ENCODE measurements around the gene AGMAT. TPM values are rescaled to one million over a fixed set of nuclear protein-coding genes. Genes with fewer than 3 reads are reported as not detected.

AGMAT gene
- total and polyA plus RNA-seq, 9 of the 15 experiments (the other 6 are each of a cell fraction or from before 2014, with no cell fraction given) = not detected

DNA sequence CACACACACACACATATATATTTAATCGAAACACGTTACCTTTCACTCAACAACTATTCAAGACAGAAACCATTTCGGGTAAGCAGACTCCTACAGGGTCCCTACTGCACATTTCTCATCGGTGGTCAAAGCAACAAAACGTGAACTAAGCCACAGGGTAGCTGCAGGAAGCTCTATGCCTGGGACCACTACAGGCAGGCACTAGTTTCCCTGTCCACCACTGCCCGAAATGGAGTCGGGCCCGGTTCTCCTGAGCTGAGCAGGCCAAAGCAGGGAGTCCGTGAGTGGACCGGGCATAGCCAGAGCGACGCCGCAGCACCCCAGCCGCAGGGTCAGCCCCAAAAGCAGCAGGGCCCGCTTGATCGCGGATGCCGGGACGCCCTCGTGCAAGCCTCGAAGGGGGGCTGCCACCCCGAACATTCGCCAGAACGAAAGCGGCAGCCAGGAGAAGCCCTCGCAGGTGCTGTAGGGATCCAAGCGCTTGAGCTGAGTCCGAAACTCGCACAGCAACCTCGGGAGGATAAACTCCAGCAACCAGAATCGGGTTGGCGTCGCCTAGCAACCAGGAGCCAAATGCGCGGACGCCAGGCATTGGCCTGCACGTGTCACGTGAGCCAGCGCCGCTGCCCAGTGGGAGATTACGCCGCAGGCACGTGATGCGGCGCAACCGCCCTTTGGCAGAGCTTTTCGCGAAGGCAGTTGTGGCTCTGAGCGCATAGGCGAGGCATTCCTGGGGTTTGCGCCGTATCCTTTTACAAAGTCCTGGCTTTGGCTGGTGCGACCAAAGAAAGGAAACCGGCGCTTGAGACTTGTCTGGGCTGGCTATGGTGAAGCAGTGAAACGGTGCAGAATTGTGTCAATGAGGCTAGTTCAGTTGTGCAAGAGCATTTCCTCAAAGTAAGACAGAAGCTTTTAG is 18.5 kb upstream of the AGMAT start (continued):
- TF ChIP-seq, protein P1, sequence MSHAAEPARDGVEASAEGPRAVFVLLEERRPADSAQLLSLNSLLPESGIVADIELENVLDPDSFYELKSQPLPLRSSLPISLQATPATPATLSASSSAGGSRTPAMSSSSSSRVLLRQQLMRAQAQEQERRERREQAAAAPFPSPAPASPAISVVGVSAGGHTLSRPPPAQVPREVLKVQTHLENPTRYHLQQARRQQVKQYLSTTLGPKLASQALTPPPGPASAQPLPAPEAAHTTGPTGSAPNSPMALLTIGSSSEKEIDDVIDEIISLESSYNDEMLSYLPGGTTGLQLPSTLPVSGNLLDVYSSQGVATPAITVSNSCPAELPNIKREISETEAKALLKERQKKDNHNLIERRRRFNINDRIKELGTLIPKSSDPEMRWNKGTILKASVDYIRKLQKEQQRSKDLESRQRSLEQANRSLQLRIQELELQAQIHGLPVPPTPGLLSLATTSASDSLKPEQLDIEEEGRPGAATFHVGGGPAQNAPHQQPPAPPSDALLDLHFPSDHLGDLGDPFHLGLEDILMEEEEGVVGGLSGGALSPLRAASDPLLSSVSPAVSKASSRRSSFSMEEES (CRISPR knock-in tag; IDR thresholded peaks at IDR 0.05) = peak; percentile 97
- TF ChIP-seq CBX8 (IDR thresholded peaks at IDR 0.05; ENCODE audit: borderline replicate concordance, extremely low read depth, low read depth, low read length, poor library complexity, severe bottlenecking) (no peak), SNIP1 (IDR thresholded peaks at IDR 0.05; ENCODE audit: low read depth) (no peak), BDP1 (IDR thresholded peaks at IDR 0.05; ENCODE audit: insufficient read depth, insufficient read length) (no peak), ZNF77 (CRISPR knock-in tag; IDR thresholded peaks at IDR 0.05) (no peak), SRF (CRISPR knock-in tag; IDR thresholded peaks at IDR 0.05) (no peak), BRCA1 (IDR thresholded peaks at IDR 0.05) (no peak), BRCA1 (CRISPR knock-in tag; IDR thresholded peaks at IDR 0.05) (no peak), FOSL1 (tag; conservative IDR thresholded peaks at IDR 0.05) (no peak), CAMTA2 (CRISPR knock-in tag; conservative IDR thresholded peaks at IDR 0.05) (no peak), MAFK (IDR thresholded peaks at IDR 0.05; ENCODE audit: low read length) (no peak), TEAD1 (CRISPR knock-in tag; IDR thresholded peaks at IDR 0.05) (peak in 1 of 2 experiments; percentile 75; a peak in 1 of 4 replicates), NFXL1 (CRISPR knock-in tag; IDR thresholded peaks at IDR 0.05) (no peak), RBM17 (IDR thresholded peaks at IDR 0.05; ENCODE audit: borderline replicate concordance, low read depth, low read length) (no peak), JUN (IDR thresholded peaks at IDR 0.05; ENCODE audit: borderline replicate concordance, low read depth, low read length) (peak; percentile 15; the same call in 1 of the 2 replicates), JUN (CRISPR knock-in tag; IDR thresholded peaks at IDR 0.05; ENCODE audit: borderline replicate concordance) (no peak), ZNF431 (CRISPR knock-in tag; IDR thresholded peaks at IDR 0.05) (no peak), ARNT (IDR thresholded peaks at IDR 0.05) (no peak), ZNF316 (IDR thresholded peaks at IDR 0.05) (no peak), BCL6 (CRISPR knock-in tag; IDR thresholded peaks at IDR 0.05) (no peak), ZNF121 (CRISPR knock-in tag; conservative IDR thresholded peaks at IDR 0.05) (no peak), FOXP1 (CRISPR knock-in tag; IDR thresholded peaks at IDR 0.05) (no peak), ZNF780A (CRISPR knock-in tag; IDR thresholded peaks at IDR 0.05) (no peak), ZNF79 (CRISPR knock-in tag; IDR thresholded peaks at IDR 0.05; ENCODE audit: low read depth) (no peak), HCFC1 (IDR thresholded peaks at IDR 0.05; ENCODE audit: low read depth, low read length) (no peak), TCF3 (CRISPR knock-in tag; IDR thresholded peaks at IDR 0.05) (no peak)
- TF ChIP-seq, protein P2, sequence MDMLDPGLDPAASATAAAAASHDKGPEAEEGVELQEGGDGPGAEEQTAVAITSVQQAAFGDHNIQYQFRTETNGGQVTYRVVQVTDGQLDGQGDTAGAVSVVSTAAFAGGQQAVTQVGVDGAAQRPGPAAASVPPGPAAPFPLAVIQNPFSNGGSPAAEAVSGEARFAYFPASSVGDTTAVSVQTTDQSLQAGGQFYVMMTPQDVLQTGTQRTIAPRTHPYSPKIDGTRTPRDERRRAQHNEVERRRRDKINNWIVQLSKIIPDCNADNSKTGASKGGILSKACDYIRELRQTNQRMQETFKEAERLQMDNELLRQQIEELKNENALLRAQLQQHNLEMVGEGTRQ (CRISPR knock-in tag; IDR thresholded peaks at IDR 0.05) = peak; percentile 99
- TF ChIP-seq, protein P3, sequence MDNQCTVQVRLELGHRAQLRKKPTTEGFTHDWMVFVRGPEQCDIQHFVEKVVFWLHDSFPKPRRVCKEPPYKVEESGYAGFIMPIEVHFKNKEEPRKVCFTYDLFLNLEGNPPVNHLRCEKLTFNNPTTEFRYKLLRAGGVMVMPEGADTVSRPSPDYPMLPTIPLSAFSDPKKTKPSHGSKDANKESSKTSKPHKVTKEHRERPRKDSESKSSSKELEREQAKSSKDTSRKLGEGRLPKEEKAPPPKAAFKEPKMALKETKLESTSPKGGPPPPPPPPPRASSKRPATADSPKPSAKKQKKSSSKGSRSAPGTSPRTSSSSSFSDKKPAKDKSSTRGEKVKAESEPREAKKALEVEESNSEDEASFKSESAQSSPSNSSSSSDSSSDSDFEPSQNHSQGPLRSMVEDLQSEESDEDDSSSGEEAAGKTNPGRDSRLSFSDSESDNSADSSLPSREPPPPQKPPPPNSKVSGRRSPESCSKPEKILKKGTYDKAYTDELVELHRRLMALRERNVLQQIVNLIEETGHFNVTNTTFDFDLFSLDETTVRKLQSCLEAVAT (IDR thresholded peaks at IDR 0.05) = no peak

Data from K562 (cell line).